HG03520 (cell line): Measurements from ENCODE around the gene CENPE.
"Not testable (repeated sequence)": the region's sequence is repeated elsewhere in the genome, so short reads cannot be mapped to it uniquely, and the experiment has no call there.

Experiments used
- ATAC-seq: cut with Tn5 transposase; IDR thresholded peaks from one replicate; pipeline ENCODE4 v1.9.1; 2021; ENCODE audit warnings: mild to moderate bottlenecking, moderate library complexity; ENCODE audit not compliant: unreplicated experiment

Gene CENPE, protein sequence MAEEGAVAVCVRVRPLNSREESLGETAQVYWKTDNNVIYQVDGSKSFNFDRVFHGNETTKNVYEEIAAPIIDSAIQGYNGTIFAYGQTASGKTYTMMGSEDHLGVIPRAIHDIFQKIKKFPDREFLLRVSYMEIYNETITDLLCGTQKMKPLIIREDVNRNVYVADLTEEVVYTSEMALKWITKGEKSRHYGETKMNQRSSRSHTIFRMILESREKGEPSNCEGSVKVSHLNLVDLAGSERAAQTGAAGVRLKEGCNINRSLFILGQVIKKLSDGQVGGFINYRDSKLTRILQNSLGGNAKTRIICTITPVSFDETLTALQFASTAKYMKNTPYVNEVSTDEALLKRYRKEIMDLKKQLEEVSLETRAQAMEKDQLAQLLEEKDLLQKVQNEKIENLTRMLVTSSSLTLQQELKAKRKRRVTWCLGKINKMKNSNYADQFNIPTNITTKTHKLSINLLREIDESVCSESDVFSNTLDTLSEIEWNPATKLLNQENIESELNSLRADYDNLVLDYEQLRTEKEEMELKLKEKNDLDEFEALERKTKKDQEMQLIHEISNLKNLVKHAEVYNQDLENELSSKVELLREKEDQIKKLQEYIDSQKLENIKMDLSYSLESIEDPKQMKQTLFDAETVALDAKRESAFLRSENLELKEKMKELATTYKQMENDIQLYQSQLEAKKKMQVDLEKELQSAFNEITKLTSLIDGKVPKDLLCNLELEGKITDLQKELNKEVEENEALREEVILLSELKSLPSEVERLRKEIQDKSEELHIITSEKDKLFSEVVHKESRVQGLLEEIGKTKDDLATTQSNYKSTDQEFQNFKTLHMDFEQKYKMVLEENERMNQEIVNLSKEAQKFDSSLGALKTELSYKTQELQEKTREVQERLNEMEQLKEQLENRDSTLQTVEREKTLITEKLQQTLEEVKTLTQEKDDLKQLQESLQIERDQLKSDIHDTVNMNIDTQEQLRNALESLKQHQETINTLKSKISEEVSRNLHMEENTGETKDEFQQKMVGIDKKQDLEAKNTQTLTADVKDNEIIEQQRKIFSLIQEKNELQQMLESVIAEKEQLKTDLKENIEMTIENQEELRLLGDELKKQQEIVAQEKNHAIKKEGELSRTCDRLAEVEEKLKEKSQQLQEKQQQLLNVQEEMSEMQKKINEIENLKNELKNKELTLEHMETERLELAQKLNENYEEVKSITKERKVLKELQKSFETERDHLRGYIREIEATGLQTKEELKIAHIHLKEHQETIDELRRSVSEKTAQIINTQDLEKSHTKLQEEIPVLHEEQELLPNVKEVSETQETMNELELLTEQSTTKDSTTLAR (N-terminal part only)

DNA sequence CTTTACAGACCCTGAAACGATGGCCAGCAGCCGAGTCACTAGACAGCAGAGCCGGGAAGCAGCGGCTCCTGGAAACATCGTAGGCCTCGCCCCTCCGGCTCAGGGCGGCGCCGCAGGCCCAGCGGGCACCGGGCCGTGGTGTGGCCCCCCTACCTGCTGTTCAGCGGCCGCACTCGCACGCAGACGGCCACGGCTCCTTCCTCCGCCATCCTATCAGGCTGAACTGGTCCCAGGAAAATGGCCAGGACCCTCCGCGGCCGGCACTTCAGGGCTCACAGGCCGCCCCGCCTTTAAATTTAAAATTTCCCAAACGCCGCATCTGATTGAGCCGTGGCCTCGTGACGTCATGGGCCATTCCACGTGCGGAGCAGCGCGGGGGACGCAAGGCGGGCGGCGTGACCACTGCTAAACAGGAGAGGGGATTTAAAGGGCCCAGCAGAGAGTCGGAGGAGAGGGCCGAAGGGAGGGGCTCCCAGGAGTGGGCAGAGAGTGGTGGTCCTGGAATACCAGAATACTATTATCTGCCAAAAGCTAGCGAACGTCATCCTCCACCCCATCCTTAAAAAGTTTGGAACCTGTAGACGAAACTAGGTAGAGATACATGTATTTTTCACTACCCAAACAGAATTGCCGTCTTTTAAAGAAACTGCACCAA is at the start of gene CENPE:
CENPE (minus strand) TSS at position 233 of the 655 bp plus-strand sequence; CDS start at position 209, 24 bp downstream.
- peak; percentile 96 for ATAC-seq

DNA sequence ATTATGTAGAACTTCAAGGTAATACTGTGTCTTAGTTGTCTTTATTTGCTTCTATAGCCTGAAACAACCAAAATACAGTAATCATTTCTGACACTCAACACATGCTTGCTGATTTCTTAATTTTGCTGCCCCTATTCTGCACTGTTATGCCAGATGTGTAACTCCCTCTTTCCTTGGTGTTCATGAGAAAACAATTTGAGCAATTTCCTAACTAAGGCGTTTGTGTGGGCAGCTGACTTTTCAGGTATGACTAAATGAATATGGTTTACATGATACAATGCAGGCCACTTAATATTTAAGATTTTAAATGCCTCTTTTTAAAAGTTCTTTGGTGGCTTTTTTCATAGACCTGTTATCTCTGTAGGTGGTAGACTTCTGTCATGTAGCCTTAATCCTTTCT is 46.1 kb upstream of the CENPE start:
- ATAC-seq, result no peak

DNA sequence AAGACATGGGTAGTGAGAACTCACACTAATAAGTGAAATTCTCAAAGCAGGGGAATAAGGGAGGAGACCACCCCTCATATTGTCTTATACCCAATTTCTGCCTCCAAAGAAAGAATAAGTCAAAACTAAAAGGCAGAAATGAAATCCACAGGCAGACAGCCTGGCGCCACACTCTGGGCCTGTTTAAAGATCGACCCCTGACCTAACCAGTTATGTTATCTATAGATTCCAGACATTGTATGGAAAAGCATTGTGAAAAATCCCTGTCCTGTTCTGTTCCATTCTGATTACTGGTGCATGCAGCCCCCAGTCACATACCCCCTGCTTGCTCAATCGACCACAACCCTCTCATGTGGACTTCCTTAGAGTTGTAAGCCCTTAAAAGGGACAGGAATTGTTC is 32.8 kb upstream of the CENPE start:
- ATAC-seq, result not testable (repeated sequence)

DNA sequence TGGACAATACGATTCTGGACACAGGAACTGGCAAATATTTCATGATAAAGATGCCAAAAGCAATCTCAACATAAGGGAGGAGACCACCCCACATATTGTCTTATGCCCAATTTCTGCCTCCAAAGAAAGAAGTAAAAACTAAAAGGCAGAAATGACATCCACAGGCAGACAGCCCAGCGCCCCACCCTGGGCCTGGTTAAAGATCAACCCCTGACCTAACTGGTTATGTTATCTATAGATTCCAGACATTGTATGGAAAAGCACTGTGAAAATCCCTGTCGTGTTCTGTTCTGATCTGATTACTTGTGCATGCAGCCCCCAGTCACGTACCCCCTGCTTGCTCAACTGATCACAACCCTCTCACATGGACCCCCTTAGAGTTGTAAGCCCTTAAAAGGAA is 25.4 kb upstream of the CENPE start:
- not testable (repeated sequence) for ATAC-seq

DNA sequence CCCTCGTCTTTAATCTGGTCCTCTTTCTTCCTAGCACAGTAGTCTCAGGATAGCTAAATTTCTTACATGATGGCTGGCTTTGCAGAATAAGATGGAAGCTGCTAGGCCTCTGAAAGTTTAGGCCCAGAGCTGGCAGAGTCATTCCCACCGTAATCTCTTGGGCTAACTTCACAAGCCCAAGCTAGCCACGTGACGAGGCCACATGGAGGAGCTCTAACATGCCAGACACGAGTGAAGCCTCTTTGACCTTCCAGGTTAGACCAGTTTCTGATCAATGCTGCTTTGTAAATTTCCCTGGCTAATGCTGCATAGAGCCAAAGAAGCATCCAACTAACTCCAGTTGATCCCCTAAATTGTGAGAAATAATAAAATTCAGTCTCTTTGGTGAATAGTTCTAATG is 9.5 kb upstream of the CENPE start:
- ATAC-seq, result no peak

DNA sequence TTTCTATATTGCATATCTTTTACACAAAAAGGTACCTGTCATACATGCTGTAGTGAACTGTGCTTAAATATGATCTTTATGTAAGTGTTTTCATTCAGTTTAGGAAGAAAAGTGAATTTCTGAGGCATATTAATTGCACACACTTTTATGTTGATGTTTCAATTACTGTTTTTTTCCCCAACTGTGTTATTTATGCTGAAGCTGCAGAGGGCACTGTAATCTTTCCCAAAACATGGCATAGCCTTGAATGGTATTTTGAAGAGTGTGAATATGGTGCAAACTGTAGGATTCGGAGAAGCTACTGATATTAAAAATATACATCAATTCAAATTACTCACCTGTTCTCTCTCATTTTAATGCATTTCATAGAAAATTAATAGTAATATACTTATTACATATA is 6.0 kb upstream of the CENPE start:
- ATAC-seq, result no peak

DNA sequence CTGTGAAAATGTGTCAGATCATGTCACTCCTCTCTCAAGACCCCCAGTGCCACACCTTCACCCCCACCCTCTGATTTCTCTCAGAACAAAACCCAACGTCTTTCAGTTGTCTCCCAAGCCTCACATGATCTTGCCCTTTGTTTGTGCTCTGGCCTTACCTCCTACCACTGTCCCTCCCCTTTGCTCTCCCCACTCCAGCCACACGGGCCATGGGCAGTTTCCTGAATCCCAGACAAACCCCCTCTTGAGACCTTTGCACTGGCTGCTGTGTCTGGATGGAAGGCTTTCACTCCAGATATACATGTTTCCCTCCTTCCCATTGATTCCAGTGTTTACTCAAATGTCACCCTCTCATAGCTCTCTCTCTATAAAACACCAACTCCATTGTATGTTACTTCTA is 3.6 kb upstream of the CENPE start:
- no peak for ATAC-seq

DNA sequence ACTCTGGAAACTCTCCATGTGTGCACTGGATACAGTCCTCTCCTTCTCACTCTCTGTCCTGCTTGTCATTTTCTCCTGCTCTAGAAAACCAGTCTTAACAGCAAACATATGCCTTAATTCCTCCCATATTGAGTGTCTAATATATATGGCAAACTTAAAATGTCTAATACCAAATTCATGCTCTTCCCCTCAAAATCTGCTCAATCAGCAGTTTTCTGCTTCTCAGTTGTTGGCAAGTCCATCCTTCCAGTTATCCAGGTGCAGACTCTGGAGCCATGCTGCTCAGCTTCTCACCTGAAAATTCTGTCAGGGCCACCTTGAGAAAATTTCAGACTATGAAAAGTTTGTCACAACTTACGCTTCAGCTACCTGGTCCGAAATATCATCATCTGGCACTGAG is 3.1 kb upstream of the CENPE start:
- ATAC-seq, result no peak

DNA sequence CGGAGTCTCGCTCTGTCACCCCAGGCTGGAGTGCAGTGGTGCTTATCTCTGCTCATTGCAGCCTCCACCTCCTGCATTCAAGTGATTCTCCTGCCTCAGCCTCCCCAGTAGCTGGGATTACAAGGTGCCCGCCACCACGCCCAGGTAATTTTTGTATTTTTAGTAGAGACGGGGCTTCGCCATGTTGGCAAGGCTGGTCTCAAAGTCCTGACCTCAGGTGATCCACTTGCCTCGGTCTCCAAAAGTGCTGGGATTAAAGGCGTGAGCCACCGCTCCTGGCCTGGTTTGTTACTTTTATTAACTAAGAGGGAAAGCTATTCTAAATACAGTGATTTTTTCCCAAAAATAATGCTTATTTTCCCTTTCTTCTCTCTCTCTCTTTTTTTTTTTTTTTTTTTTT is 866 bp upstream of the CENPE start:
- ATAC-seq, result no peak

DNA sequence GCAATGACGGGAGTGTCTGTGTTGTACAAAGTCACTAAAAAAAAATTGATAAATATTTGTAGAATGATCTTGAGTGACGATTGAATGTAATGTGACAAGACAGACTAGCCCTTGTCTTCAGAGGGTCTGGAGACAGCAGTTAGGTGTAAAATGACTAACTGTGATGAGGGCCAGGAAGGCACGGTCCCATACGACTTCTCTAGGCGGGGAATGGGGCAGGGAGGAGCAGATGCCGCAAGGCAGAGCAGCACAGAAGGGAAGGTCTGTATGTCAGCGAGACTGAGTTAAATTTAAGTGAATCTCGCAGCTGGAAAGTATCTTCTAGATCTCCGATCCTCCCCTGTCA is 405 bp downstream of the CENPE start:
- ATAC-seq, result peak; percentile 29

DNA sequence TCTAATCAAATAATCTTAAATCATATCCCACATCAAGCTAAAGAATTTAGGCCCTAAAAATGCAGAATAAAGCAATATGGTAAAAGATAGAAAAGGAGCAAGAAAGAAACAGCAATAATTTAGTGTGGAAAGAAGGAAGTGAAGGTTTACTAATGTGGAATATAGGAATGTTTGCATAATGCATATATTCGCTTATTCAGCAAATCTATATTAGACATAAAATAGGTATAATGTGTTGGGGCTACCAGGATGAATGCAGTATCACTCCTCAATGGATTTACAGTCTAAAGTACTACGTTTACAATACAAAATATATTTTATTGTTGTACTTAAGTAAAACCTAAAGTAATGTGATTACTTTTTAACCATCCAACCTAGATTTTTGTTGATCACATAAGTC is 4.7 kb downstream of the CENPE start:
- ATAC-seq, result no peak

DNA sequence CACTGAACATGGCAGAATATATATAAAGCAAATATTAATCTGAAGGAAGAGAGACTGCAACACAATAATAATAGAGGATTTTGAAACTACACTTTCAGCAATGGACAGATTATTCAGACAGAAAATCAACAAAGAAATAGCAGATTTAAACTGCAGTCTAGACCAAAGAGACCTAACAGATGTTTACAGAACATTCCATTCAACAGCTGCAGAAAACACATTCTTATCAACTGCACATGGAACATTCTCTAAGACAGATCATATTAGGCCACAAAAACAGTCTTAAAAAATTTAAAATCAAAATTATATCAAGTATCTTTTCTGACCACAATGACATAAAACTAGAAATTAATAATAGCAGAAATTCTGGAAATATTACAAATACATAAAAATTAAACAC is 27.1 kb downstream of the CENPE start:
- no peak for ATAC-seq

DNA sequence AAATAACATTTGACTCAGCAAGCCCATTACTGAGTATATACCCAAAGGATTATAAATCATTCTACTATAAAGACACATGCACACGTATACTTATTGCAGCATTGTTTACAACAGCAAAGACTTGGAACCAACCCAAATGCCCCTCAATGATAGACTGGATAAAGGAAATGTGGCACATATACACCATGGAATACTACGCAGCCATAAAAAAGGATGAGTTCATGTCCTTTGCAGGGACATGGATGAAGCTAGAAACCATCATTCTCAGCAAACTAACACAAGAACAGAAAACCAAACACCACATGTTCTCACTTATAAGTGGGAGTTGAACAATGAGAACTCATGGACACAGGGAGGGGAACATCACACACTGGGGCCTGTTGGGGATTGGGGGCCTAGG is 28.4 kb downstream of the CENPE start:
- not testable (repeated sequence) for ATAC-seq

DNA sequence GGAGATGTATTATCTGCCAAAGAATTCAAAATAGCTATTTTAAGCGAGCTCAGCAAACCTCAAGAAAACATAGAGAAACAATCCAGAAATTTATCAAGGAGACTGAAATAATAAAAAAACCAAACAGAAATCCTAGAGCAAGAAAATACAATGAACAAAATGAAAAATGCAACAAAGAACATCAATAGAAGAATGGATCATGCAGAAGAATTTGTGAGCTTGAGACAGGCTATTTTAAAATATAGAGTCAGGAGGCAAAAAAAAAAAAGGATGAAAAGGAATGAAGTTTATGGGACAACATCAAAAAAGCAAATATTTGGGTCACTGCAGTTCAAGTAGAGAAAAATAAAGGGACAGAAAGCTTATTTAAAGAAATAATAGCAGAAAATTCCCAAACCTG is 29.1 kb downstream of the CENPE start:
- ATAC-seq, result no peak

DNA sequence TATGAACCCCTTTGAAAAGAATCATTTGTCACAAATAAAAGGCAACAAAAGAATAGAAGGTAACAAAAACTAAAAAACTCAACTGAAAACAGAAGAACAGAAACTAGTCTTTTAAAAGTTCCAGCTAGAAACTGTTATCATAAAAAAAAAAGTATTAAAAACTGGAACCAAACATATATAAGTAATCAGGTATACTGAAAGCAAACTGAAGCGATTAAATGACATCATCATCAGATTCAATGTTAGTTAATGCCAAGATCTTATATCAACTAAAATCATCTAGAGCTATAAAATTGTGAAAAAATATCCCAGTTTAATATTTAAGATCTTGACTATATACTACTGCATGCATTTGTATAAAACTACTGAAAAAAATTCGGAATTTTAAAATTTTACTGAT is 36.0 kb downstream of the CENPE start:
- no peak for ATAC-seq

DNA sequence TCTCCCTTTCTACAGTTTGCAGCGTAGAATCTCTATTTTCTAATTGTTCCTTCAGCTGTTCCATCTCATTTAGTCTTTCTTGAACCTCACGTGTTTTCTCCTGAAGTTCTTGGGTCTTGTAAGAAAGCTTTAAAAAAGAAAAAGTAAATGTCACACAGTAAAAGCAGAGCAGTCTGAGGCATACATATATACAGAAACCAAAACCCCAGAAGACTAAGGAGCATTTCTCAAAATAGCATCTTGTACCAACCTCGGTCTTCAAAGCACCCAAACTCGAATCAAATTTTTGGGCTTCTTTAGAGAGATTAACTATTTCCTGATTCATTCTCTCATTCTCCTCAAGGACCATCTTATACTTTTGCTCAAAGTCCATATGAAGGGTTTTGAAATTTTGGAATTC is 39.4 kb downstream of the CENPE start:
- no peak for ATAC-seq

DNA sequence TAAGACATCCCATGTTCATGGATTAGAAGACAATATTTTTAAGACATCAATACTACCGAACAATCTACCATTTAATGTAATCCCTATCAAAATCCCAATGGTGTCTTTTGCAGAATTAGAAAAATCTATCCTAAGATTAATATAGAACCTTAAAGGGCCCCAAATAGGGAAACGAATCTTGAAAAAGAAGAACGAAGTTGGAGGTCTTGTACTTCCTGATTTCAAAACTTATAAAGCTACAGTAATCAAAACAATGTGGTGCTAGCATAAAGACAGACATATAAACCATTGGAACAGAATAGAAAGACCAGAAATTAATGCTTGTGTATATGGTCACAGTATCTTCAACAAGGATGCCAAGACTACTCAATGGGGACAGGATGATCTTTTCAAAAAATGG is 42.0 kb downstream of the CENPE start:
- ATAC-seq, result no peak

DNA sequence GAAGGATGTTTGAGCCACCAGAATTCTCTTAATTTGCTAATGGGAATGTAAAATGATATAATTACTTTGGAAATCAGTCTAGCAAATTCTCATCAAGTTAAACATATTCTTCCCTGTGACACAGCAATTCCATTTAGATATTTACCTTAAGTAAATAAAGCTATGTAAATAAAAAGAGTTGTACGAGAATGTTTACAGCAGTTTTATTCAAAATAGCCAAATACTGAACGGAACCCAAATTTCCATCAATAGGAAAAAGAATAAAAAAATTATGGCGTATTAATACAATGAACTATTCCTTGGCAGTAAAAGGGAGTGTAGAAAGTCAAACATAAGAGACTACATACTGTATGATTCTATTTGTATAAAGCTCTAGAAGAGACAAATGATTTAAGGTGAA is 45.8 kb downstream of the CENPE start:
- ATAC-seq, result no peak

DNA sequence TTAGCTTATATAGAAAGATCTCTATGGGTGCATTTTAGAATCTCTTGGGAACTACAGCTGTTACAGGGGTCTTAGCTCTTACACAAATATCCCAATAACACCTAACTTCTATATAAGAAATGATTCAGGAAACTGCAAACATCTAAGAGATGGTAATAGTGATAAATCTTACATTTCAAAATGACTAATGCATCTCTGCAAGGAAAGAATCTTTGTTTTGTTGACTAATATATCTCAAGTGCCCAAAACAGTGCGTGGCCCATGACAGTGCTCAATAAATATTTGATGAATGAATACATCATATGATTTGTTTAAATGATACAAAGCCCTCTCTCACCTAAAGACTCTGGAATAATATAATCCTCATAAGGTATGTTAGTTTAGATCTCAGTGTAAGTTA is 47.5 kb downstream of the CENPE start:
- ATAC-seq, result no peak

DNA sequence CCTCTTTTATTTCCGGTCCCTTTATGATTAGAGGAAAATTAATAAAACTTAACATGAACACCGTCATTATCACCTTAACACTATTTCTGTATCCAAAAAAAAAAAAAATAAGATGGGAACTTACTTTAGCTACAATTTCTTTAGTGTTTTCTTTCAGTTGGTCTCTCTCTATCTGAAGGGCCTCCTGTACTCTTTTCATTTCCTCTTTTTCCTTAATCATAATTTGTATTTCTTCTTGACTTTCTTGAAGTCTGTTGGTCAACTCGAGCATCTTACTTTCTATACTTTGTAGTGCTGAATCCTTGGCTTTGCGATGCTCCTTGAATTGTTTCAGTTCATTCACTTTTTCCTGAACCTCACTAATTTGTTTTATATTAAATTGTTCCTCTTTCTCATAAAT is 53.2 kb downstream of the CENPE start:
- no peak for ATAC-seq

DNA sequence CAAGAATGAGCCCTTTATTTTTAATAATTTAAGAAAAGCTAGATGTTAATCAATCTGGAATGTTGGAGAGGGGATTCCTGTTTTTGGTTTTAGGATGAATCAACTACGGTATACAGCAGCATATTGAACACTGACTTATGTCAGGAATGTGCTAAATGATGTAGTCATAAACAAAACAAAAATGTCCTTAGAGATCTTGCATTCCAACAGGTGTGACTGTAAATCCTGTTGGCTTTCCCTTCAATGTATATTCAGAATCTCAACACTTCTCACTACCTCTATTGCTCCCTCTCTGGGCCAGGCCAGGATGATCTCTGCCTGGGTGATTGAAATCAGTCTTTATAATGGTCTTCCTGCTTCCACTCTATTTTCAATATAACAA is 60.7 kb downstream of the CENPE start:
- no peak for ATAC-seq
